ENCODE results near the gene FGD6.

GRCh38 chr12:95200128-95200894 is 17.0 kb downstream of the FGD6 start:
- TF ChIP-seq POLR2A (IDR thresholded peaks at IDR 0.05; ENCODE audit: low read depth, low read length), result no peak
- TF ChIP-seq CTCF (conservative IDR thresholded peaks at IDR 0.05; ENCODE audit: low read depth, low read length), result no peak
- TF ChIP-seq MAZ (IDR thresholded peaks at IDR 0.05; ENCODE audit: borderline replicate concordance, low read depth, low read length), result no peak
- no peak for TF ChIP-seq RFX5 (IDR thresholded peaks at IDR 0.05; ENCODE audit: low read depth, low read length)
- TF ChIP-seq MAFK (IDR thresholded peaks at IDR 0.05; ENCODE audit: low read depth, low read length), result no peak
- TF ChIP-seq, protein P1, sequence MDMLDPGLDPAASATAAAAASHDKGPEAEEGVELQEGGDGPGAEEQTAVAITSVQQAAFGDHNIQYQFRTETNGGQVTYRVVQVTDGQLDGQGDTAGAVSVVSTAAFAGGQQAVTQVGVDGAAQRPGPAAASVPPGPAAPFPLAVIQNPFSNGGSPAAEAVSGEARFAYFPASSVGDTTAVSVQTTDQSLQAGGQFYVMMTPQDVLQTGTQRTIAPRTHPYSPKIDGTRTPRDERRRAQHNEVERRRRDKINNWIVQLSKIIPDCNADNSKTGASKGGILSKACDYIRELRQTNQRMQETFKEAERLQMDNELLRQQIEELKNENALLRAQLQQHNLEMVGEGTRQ (IDR thresholded peaks at IDR 0.05; ENCODE audit: low read depth, low read length), result no peak
- no peak for TF ChIP-seq FOS (IDR thresholded peaks at IDR 0.05; ENCODE audit: low read depth, low read length)

Data from IMR-90 (cell line).